ENCODE measurements around the gene ZNF716.
"Not testable (repeated sequence)": the region's sequence is repeated elsewhere in the genome, so short reads cannot be mapped to it uniquely, and the experiment has no call there.

ZNF716 gene

DNA sequence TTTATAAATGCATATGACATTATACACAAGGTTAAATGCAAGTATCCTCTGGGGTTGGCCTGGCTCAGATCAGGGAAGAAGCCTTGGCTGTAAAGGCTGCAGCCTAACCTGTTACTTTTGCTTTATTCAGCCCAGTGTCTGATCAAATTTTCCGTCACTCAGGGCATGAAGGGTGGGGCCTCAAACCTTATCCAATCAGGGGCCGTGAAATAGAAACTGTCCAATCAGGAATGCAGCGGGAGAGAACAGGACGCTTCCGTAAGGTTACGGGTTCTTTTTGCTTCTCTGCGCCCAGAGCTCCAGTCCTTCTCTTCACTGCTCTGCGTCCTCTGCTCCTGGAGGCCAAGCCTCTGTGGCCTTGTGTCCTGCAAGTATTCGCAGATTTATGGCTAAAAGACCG lies at the start of gene ZNF716:
Gene ZNF716, plus strand, starts transcription at position 274 of the 400 bp plus-strand sequence. Its CDS starts 112 bp downstream, at position 386.
- H3K27ac Mint-ChIP-seq, result no peak within 1 kb of the TSS
- H3K9me3 Mint-ChIP-seq, result peaks cover 32% of the 10 kb centered on the region
- DNase-seq, result no peak

DNA sequence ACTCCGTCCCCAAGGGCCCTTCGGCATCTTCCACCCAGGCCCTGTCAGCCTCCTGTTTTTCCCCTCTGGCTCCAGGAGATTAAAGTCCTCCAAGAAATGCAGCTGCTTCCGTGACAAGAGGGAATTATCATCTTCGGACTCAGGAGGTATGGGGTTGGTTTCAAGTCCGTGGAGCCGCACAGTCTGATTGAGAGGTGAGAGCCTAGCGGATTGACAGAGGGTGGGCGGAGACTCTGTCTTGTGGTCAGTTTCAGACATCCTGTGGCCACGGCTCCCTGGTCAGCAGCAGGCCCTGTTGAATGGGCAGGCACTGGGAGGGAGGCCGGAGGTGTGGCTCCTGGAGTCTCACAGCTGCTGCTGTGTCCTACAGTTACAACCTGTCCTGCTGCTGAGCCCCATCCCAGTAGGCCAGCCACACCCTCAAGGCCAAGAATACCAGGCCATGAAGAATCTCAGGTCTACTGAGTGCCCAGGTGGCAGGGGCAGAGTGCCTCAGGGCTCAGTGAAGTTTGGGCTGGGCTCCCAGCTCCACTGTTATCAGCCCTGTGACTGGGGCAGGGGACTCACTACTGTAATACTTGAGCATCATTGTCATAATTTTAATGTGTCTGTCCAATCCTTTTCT lies 49.3 kb upstream of the ZNF716 start:
- no peak overlapping the region for H3K4me3 Mint-ChIP-seq
- H3K27ac Mint-ChIP-seq, result no peak overlapping the region
- H3K36me3 Mint-ChIP-seq (ENCODE audit: low read depth), result no peaks in the 10 kb centered on the region
- H3K27me3 Mint-ChIP-seq, result no peaks in the 10 kb centered on the region
- DNase-seq, result no peak
- ATAC-seq, result no peak
- no peaks in the 10 kb centered on the region for H3K4me1 Mint-ChIP-seq
- H3K9me3 Mint-ChIP-seq, result peaks cover 28% of the 10 kb centered on the region

More for the DNA sequence above, at the start of gene ZNF716:
- Mint-ChIP-seq H3K4me3 (no peak within 1 kb of the TSS), H3K27me3 (no peaks in the 10 kb centered on the region), H3K36me3 (ENCODE audit: low read depth) (no peaks in the 10 kb centered on the region), H3K4me1 (no peaks in the 10 kb centered on the region)
- ATAC-seq, result no peak

DNA sequence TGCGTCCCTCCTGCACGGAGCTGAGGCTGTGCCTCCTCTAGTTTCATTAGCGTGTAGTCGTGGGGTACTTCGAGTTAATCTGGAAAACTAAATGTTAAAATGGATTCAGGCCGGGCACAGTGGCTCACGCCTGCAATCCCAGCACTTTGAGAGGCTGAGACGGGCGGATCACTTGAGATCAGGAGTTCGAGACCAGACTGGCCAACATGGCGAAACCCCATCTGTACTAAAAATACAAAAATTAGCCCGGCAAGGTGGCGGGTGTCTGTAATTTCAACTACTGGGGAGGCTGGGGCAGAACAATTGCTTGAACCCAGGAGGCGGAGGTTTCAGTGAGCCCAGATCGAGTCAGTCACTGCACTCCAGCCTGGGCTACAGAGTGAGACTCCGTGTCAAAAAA lies 46.9 kb upstream of the ZNF716 start:
- H3K27ac Mint-ChIP-seq; DNase-seq; H3K27me3 Mint-ChIP-seq; H3K4me3 Mint-ChIP-seq; ATAC-seq; H3K4me1 Mint-ChIP-seq; H3K36me3 Mint-ChIP-seq (ENCODE audit: low read depth): not testable (repeated sequence)
- peaks cover 35% of the 10 kb centered on the region for H3K9me3 Mint-ChIP-seq

DNA sequence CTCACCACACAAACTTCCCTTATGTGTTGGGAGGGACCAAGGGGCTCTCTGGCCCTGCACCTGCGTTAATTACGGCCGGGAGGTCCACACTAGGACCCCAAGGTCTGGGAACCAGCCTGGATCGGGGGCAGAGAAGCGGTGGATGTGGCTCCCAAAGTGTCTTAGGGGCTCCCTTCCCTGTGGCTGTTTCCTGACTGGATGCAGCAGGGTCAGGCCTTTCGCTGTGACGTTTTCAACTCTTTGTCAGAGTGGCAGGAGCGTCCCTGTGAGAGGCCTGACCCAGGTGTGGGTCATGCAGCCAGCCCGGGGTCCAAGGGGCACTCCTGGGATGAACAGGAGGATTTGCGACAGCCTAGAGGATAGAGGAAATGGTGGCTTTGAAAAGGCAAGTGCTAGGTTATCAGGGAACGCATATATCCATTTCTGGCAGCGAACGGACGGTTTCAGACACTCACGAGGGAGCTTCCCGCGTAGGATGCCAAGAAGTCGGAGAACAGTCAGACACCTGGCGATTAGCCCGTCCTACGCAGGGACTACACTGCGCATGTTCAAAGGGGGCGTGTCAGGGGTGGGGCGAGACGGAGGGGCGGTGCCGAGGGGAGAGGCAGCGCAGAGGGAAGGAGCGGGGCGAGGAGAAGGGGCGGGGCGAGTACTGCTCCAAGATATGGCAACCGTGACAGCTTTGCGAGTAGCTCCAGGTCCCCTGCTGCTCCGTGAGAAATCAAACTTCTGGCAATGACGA lies 46.2 kb upstream of the ZNF716 start:
- no peak for ATAC-seq
- no peaks in the 10 kb centered on the region for H3K36me3 Mint-ChIP-seq (ENCODE audit: low read depth)
- no peaks in the 10 kb centered on the region for H3K27me3 Mint-ChIP-seq
- no peak overlapping the region for H3K4me3 Mint-ChIP-seq
- H3K9me3 Mint-ChIP-seq, result peaks cover 40% of the 10 kb centered on the region
- H3K27ac Mint-ChIP-seq, result no peak overlapping the region
- H3K4me1 Mint-ChIP-seq, result no peaks in the 10 kb centered on the region
- DNase-seq, result no peak

DNA sequence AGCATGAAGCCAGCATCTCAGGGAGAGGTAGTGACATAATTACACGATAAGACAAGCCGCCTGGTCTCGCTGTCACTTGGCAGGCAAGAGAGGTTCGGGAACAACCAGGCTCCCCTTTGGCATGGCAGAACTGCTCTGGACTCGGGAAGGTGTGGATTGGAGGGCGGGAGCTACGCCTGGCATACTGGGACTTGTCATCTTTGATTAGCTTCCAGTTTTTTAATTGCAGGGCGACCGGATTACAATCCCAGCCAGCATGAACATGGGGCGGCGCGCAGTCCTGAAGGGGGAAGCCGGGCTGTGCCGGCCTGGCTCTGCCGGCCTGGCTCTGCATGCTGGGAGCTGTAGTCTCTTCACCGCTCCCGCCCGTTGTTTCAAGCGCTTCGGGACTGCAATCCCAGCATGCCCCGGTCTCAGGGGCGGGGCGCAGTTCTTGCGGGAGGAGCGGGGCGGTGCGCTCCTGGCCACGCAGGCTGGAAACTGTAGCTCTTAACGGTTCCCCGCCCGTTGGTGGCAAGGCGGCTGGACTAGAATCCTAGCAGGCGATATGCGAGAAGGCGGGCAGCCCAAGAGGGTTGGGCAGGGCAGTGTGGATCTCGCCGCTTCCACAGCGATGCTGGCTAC lies 45.5 kb upstream of the ZNF716 start:
- ATAC-seq, result no peak
- Mint-ChIP-seq H3K4me1 (no peaks in the 10 kb centered on the region), H3K27me3 (no peaks in the 10 kb centered on the region), H3K27ac (no peak overlapping the region), H3K36me3 (ENCODE audit: low read depth) (no peaks in the 10 kb centered on the region), H3K9me3 (peaks cover 44% of the 10 kb centered on the region), H3K4me3 (no peak overlapping the region)
- no peak for DNase-seq

DNA sequence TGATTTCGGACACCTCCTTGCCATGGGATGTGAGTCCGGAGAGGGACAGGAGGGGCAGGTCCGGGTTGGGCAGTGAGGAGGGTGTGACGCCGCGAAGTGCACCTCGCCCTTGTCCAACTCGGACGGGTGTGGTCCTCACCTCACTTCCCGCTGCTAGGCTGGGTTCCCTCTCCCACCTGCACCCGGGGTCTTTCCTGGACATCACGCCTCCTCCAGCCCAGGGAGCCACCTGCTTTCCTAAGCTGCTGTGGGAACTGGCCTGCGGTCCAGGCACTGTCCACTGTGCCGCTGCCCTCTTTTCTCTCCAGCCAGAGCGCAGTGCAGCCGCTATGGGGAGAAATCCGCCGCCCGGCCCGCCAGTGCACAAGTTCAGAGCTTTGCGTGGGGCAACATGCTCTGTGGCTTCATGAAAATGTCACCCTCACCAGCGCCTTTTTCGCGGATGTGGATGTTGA lies 45.0 kb upstream of the ZNF716 start:
- peaks cover 44% of the 10 kb centered on the region for H3K9me3 Mint-ChIP-seq
- DNase-seq (no peak), ATAC-seq (peak; percentile 24)
- H3K27ac Mint-ChIP-seq, result no peak overlapping the region
- H3K27me3 Mint-ChIP-seq, result no peaks in the 10 kb centered on the region
- H3K36me3 Mint-ChIP-seq (ENCODE audit: low read depth), result no peaks in the 10 kb centered on the region
- H3K4me3 Mint-ChIP-seq, result no peak overlapping the region
- no peaks in the 10 kb centered on the region for H3K4me1 Mint-ChIP-seq

DNA sequence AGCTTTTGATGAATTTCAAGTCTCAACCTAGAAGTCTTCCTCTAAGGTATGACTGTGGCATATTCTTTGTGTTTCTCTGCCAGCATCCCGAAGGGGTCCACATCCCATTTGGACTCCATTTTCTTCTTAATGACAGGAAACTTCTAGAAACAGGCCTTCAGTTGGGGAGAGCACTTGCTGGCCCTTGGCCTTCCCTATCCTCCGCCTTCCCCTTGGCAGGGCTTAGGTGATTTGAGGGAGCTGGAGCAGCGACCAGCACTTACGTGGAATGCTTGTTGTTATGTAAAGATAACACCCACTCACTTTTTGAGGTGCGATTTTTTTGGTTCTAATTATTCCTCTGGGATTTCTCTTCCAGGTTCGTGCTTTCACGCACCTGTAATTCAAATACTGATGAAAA lies 42.9 kb upstream of the ZNF716 start:
- no peak for ATAC-seq
- Mint-ChIP-seq H3K9me3 (peaks cover 44% of the 10 kb centered on the region), H3K36me3 (ENCODE audit: low read depth) (no peaks in the 10 kb centered on the region), H3K27me3 (no peaks in the 10 kb centered on the region), H3K4me1 (no peaks in the 10 kb centered on the region), H3K4me3 (no peak overlapping the region), H3K27ac (no peak overlapping the region)
- DNase-seq, result no peak

DNA sequence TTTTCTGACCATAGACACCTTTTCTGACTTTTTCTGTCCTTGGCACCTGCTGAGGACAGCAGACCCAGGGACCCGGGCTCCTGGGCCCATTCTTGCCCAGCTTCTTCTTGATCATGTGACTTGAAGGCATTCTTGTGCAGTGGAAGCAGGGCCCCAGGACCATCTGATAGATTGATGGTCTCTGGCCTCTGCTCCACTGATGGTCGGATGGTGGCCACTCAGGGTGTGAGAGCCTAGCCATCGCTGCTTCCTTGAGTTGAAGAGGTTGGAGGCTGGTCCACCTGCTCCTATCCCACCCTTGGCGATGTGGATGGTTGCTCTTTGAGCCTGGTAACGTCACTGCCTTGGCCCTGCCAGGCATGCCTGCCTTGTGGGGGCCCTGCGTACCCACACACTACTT lies 37.8 kb upstream of the ZNF716 start:
- Mint-ChIP-seq H3K4me1 (no peaks in the 10 kb centered on the region), H3K27ac (no peak overlapping the region), H3K36me3 (ENCODE audit: low read depth) (no peaks in the 10 kb centered on the region), H3K9me3 (peaks cover 16% of the 10 kb centered on the region), H3K4me3 (no peak overlapping the region), H3K27me3 (no peaks in the 10 kb centered on the region)
- ATAC-seq (no peak), DNase-seq (no peak)

DNA sequence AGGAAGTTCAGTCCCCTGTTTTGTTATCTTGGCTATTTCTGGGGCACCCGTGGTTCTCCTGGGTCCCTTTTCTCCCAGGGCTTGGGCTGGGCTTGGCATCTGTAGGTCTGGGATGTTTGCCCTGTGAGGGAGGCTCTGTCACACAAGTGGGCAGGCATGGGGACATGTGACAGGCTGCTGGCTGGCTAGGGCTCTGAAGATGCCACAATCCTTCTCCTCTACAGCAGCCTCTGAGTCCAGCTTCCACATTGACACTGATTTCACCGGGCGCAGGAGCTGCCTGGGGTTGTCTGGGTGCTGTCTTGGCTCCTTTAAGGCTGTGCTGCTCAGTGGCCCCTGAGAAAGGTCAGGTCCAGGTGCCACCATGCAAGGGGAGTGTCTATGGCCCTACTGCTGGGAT lies 37.4 kb upstream of the ZNF716 start:
- Mint-ChIP-seq H3K9me3 (peaks cover 16% of the 10 kb centered on the region), H3K4me1 (no peaks in the 10 kb centered on the region)

DNA sequence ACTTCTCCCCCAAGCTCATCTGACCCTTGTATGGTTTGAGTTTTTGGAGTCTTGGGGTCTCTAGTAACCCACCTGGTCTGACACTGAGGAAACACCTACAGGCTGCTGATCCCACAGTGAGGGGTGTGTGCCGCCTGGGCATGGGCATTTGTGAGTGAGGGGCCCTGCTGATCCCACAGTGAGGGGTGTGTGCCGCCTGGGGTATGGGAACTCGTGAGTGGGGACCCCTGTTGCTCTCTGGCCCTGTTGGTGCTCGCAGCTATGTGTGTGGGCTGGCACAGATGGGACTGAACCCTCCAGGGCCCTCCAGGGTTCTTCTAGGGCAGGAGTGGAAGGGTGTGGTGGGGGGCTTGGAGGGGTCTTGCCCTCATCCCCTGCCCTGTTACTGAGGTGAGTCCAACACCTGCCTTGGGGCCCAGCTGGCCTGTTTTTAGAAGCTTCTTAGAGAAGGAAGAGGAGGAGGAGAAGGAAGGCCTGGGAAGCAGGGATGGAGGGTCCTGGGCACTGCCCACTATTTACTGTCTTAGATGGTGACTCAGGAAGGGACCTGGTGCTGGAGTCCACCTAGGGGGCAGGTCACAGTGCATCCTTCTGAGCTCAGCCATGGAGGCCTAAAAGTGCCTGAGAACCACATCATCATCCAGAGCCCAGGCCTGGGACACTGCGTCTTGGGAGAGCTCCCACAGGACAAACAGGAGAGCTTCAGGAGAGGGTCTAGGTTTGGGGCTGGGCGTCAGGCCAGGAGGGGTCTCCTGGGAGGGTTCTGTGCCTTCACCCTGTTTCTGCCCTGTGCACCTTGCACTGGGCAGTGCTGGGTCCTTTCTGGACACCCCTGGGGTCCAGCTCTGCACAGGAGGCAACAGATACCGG lies 36.2 kb upstream of the ZNF716 start:
- ATAC-seq (no peak), DNase-seq (no peak)
- Mint-ChIP-seq H3K4me3 (no peak overlapping the region), H3K27ac (no peak overlapping the region), H3K27me3 (no peaks in the 10 kb centered on the region), H3K9me3 (peaks cover 11% of the 10 kb centered on the region), H3K36me3 (ENCODE audit: low read depth) (no peaks in the 10 kb centered on the region), H3K4me1 (no peaks in the 10 kb centered on the region)

More for the DNA sequence above, 37.4 kb upstream of the ZNF716 start:
- Mint-ChIP-seq H3K27ac (no peak overlapping the region), H3K36me3 (ENCODE audit: low read depth) (no peaks in the 10 kb centered on the region), H3K4me3 (no peak overlapping the region), H3K27me3 (no peaks in the 10 kb centered on the region)
- DNase-seq, result no peak
- ATAC-seq, result no peak

DNA sequence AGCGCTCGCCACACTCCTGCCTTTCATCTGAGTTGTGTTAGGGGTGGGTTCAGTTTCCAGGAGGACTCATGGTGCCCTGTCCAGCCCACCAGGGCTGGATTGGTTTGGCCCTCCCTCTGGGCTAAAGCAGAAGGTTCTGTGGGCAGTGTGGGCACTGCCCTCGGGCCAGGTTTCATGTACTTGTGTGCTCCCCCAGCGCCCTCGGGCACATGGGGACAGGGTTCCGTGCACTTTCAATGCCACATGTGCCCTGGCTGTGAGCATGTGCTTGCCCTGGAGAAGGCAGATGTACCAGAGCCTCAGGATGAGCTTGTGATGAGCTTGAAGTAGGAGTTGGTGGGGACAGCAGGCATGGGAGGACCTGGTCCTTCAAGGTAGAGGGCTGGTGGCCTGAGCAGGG lies 35.6 kb upstream of the ZNF716 start:
- Mint-ChIP-seq H3K9me3 (peaks cover 7% of the 10 kb centered on the region), H3K4me3 (no peak overlapping the region), H3K4me1 (no peaks in the 10 kb centered on the region), H3K27me3 (no peaks in the 10 kb centered on the region), H3K27ac (no peak overlapping the region), H3K36me3 (ENCODE audit: low read depth) (no peaks in the 10 kb centered on the region)
- ATAC-seq (no peak), DNase-seq (no peak)

DNA sequence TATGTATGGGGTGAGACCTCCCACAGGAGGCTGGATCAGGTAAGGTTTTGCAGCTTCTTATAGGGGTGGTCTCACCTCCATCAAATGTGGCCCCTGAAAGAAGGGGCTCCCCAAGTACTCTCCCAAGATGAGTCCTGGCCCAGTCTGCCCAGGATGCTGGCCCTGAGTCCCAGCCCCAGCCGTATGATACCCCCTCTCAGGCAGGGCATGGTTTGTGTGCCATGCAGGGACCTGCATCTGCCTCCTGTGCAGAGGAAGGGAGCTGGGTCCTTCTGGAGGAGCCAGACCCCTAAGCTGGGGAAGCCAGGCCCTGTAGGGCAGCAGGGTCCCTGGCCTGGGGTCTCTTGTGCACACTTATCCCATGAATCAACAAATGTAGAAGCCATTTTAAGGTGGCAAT lies 35.1 kb upstream of the ZNF716 start:
- no peaks in the 10 kb centered on the region for H3K36me3 Mint-ChIP-seq (ENCODE audit: low read depth)
- DNase-seq (no peak), ATAC-seq (no peak)
- no peaks in the 10 kb centered on the region for H3K4me1 Mint-ChIP-seq
- H3K4me3 Mint-ChIP-seq, result no peak overlapping the region
- no peaks in the 10 kb centered on the region for H3K27me3 Mint-ChIP-seq
- H3K27ac Mint-ChIP-seq, result no peak overlapping the region
- H3K9me3 Mint-ChIP-seq, result peaks cover 7% of the 10 kb centered on the region

DNA sequence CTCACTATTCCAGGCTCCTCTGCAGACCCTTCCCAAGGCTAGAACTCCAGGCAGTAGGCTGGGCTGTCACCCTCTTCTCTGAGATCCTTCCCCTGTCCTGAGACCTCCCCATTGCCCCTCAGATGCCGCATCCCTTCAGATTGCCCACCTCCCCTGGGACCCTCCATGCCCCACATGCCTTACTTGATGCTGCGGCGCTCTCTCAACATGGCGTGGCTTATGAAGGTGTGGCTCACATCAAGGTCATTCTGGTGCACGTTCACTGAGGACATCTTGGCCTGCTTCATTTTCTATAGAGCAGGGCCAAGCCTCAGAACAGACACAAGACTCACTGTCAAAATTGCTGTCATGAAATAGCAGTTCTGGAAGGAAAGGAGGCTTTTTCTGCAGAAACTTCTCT lies 34.7 kb upstream of the ZNF716 start:
- Mint-ChIP-seq H3K4me3 (no peak overlapping the region), H3K4me1 (no peaks in the 10 kb centered on the region), H3K27me3 (no peaks in the 10 kb centered on the region), H3K9me3 (peaks cover 7% of the 10 kb centered on the region), H3K36me3 (ENCODE audit: low read depth) (no peaks in the 10 kb centered on the region), H3K27ac (no peak overlapping the region)
- ATAC-seq (no peak), DNase-seq (no peak)

DNA sequence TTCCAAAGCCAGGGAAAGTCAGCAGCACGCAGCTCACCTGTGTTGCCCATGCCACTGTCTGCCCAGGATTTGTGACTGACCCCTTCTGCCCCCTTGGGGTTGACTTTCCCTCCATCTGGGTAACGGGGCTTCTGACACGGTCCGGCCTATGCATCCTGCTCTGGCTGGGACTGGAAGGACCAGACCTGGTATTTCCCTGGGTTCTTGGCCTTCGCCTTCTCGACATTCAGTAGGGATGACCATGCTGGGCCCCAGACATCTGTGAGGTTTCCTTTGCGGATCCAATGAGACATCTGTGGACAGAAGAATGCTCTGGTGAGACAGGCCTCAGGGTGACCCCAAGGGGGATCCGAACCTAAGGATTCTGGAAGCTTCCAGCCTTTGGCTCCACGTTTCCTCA lies 34.2 kb upstream of the ZNF716 start:
- H3K27ac Mint-ChIP-seq, result no peak overlapping the region
- no peaks in the 10 kb centered on the region for H3K4me1 Mint-ChIP-seq
- H3K27me3 Mint-ChIP-seq, result no peaks in the 10 kb centered on the region
- no peaks in the 10 kb centered on the region for H3K36me3 Mint-ChIP-seq (ENCODE audit: low read depth)
- DNase-seq (no peak), ATAC-seq (no peak)
- peaks cover 7% of the 10 kb centered on the region for H3K9me3 Mint-ChIP-seq
- no peak overlapping the region for H3K4me3 Mint-ChIP-seq
